HG03025 (cell line): ENCODE measurements around the gene ZNF544.

ENCODE experiments used
- ATAC-seq: cut with Tn5 transposase; IDR thresholded peaks from one replicate; pipeline ENCODE4 v1.9.1; 2021; ENCODE audit warnings: mild to moderate bottlenecking, moderate library complexity; ENCODE audit not compliant: unreplicated experiment, low FRiP score

ZNF544 gene

DNA sequence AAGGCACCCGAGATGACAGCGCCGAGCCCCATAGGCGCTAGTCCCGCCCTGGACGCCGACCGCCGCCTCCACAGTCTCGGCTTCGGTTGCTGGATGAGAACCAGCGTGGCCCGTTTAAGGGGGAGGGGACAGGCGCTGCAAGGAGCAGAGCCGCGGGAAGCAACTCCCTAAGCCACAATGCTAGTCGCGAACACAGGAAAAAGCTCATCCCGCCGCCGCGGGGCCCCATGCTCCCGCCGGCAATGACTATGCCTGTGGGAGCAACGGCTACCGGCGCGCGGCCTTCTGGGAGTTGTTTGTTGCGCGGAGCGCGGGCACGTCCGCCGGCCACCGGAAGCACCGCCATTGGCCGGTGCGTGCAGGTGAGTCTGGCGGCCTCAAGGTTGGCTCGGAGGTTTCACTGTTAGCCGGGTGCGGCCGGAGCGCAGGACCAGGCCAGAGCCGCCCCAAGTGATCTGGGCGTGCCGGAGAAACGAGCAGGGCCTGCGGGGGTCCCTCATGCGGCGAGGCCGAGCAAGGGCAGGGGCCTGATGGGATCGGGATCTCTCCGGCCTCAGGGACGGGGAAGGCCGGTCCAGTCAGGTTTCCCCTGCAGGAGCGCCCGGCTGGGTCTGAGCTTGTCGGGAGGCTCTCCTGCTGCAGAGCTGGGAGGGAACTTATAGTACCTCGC, at the start of gene ZNF544:
ZNF544 (plus strand) TSS at position 330 of the 670 bp plus-strand sequence. CDS start 15,110 bp downstream, outside the sequence.
- ATAC-seq: peak; percentile 80

DNA sequence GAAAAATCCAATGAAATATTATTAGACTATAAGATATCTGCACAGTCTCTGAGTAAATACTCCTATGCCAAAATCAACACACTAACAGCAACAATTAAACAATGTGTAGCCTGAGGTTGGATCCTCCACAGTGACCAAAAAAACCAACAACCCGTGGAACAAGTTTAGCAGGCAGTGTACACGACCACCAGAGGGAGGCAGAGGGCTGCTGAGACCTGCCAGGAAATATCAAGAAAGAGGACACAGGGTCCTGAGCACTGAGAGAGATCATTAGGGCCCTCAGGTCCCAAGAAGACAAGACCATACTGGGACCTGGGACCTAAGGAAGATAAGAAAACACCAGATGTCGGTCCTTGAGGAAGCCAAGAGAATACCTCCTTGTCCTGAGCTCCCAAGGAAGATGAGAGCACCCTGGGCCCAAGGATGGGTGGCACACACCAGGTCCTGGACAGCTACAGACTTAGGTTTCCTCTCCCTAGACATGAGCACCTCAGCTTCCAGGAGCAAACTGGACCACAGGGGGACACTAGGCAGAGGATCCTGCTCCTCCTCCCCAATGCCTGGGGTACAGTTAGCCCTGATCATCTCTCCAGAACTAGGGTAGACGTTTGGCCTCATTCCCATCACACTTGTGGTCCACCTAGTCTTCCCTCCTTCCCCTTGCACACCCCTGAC, 46.7 kb upstream of the ZNF544 start:
- no peak for ATAC-seq

DNA sequence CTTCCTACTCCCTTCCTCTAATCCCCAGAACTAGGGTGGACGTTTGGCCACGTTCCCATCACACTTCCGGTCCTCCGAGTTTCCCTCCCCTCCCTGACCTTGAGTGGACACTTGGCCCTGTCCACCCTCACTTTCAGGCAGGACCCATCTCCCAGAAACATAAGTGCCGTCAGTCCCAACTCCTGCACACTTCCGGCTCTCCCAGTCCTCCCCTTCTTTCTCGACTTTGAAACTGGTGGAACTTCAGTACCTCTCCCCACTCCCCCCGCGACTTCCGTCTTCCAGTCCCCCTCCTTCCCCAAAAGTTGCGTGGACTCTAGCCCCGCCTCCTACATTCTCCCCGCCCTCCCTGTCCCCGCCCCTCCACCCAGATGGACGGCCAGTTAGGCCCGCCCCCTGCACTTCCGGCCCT, 46.1 kb upstream of the ZNF544 start:
- no peak for ATAC-seq

DNA sequence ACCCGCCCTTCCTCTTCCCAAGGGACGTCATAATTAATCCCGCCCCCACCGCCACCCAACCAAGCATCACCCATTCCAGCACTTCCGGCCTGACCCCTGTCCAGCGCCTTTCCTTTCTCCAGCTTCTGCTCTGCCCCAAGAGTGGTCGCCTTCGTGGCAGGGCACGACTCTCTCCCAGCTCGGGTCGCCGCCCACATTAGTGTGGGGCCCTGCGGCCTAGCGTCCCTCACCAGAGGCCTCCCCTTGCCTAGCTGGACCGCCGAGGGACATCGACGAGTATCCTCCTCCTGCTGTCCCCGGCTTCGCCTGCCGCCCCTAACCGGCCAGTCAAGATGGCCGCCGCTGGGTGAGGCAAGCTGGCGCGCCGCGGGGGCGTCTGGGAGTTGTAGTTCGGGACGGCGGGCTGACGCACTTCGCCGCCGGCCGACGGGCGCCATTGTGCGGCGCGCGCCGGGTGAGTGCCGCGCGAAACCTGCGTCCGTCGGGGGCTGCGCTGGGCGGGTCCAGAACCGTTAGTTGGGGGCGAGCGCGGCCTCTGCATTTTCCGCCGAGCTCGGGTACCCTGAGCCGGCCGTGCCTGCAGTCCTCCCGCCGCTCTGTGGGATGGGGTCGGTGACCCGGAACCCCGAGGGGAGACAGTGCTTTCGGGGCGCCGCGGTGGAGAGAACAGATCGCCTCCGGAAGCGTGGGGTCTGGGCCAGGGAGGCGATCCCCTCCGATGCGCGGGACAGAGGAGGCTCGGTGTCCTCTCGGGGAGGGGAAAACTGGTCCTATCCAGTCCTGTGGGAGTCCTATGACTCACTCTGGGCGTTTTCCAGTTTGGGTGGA, 45.5 kb upstream of the ZNF544 start, which contains the start of gene ZNF274:
ZNF274 (plus strand) TSS at position 73 of the 828 bp plus-strand sequence. CDS start 905 bp downstream, outside the sequence.
- peak; percentile 86 for ATAC-seq

DNA sequence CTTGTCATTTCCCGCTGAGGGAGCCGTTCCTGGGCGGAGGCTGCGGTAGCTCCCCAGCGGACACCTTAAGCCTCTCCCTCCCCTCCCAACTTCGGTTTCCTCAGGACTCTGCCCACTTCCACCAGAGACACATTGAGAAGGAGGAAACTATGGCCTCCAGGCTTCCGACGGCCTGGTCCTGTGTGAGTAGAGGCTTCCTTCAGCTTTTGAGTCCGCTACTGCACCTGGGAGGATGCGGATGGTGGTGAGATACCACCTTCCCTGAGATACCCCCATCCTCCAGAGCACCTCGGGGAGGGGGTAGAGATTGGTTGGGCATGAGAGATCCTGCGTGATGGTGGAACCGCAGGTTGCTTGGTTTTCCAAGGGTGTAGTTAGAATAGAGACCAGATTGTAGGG, 44.9 kb upstream of the ZNF544 start:
- no peak for ATAC-seq

DNA sequence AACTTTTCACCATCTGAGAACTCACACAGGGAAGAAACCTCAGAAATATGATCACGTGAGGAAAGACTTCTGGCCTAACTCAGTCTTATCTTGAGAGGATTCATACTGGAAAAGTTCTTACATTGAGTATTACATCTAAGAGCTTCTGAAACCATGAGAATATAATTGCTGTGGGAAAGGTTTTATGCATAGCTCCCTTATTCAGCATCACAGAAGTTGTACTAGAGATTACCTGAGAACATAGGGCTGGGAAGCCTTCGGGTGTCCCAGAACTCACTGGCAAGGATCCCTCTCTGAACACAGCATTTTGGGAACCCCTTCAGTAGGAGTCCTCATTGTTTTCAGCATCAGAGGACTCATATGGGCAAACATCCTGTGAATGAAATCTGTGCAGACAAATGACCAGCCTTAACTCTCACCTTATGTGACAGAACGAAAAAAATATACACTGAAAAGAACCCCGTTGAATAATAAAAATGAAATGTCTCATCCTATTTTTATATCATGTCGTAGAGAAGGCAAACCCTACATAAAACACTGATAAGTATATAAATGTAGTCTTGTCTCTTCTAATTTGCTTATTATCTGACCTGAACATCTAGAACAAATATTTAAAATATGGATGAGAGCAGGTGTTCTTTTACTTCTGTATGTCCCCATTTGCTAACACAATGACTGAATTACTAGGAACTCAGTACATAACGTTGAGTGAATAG, 31.7 kb upstream of the ZNF544 start:
- no peak for ATAC-seq

DNA sequence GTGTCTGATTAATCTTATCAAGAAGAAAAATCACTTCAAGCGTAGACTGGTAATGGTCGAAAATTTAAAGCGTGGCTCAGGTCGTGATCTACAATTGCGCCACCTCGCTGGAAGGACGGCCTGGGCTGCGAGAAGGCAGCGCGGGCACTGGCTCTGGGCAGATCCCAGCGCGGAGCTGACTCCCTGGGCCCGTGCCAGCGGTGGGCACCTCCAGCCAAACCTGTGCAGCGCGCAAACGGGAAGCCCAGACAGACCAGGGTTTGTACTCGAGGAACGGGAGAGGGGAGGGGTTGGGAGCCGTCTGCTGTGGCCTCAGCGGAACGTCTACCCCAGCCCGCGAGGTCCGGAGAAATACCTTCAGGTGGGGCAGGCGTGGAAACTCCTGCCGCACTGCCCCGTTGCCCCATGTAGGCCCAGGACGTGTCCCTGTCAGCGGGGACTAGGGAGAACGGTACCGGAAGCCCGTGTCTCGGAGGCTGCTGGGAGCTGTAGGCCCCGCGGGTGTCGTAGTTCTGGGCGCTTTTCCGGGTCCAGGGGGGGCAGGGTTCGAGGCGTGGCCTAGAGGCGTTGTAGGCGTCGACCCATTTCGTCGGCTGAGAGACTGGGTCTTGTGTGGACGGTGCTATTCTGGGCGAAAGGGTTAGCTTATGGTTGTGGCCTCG, 24.8 kb upstream of the ZNF544 start:
- ATAC-seq: no peak

DNA sequence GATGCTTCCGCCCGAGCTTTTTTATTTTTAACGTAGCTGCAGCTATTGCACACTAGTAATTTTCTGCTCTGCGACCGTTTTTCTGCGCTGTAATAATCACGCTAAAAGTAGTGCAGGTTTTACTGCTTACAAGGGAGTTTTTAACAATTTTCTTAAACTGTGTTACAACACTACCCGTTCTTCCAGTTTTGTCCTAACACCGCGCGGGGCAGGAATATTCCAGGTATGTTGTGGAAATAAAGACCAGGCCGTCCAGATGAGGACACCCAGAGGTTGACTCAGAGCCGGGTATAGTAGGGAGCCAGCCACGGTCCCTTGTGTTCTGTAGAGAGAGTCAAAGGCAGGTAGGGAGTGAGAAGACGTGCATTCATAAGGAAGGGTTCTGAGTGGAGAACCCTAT, 24.1 kb upstream of the ZNF544 start:
- no peak for ATAC-seq

DNA sequence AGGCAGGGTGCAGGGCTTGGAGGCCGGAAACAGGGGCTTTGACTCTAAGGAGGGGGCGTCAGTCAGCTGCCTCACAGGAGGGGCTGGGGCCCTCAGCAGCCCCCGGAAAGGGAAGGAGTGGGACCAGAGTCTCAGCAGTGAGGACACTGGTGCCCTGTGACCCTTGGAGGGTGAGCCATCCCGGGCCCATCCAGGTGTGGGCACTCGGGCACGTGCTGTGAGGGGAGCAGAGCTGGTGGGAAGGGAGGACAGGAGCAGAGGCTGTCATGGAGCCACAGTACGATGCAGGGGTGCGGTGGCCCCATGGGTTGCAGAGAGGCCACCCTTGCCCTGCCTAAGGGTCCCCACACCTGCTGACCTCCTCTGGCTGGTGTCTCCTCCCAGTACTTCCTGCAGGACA, 19.1 kb upstream of the ZNF544 start:
- no peak for ATAC-seq

DNA sequence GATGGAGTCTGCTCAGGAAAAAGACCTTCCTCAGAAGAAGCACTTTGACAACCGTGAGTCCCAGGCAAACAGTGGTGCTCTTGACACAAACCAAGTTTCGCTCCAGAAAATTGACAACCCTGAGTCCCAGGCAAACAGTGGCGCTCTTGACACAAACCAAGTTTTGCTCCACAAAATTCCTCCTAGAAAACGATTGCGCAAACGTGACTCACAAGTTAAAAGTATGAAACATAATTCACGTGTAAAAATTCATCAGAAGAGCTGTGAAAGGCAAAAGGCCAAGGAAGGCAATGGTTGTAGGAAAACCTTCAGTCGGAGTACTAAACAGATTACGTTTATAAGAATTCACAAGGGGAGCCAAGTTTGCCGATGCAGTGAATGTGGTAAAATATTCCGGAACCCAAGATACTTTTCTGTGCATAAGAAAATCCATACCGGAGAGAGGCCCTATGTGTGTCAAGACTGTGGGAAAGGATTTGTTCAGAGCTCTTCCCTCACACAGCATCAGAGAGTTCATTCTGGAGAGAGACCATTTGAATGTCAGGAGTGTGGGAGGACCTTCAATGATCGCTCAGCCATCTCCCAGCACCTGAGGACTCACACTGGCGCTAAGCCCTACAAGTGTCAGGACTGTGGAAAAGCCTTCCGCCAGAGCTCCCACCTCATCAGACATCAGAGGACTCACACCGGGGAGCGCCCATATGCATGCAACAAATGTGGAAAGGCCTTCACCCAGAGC, 16.2 kb upstream of the ZNF544 start:
- no peak for ATAC-seq

DNA sequence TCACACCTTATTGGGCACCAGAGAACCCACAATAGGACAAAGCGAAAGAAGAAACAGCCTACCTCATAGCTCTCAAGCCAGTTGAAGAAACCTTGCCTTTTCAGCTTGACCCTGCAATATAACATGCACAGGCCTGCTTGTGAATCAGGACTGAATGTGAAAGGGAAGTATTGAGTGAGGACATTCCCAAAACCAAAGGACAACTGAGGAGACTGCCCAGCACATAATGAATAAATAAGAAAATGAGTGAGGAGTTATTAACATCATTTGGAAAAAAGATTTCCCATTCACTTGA, 15.7 kb upstream of the ZNF544 start:
- ATAC-seq: no peak

DNA sequence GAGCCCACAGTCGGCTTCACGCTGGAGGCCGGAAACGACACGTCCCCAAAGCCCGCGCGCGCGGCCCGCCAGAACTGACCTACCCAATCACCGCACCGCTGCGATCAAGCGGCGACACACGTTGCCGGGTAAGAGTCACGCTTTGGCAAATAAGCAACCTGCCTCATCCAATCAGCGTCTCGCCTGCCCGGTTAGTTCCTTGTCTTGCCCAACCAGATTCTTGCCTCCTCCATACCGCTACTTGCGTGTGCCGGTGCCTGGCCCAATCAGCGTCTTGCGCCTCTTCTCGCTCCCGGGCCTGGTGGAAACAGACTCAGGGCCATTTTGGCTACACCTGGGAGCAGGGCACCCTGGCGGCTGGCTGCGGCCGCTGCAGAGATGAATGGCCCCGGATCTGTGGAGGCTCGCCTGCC, 11.6 kb upstream of the ZNF544 start:
- ATAC-seq: no peak

DNA sequence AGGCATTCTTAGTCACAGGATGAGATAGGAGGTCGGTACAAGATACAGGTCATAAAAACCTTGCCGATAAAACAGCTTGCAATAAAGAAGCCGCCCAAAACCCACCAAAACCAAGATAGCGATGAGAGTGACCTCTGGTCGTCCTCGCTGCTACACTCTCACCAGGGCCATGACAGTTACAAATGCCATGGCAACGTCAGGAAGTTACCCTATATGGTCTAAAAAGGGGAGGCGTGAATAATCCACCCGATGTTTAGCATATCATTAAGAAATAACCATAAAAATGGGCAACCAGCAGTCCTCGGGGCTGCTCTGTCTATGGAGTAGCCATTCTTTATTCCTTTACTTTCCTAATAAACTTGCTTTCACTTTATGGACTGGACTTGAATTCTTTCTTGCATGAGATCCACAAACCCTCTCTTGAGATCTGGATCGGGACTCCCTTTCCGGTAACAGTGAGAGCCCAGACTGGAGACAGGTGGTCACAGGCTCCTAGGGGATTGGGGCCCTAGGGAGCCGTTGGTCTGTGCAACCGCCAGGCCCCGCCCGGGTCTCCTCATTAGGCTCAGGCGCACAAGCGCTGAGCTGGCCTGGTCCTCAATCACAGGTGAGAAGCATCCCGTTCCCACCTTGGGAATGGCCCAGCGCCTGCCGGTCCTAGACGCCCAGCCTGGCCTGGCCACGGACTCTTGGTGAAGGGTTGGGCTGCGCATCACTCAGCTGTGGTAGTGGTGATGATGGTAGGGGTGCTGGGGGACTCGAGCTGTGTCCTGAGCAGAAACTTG, 10.9 kb upstream of the ZNF544 start:
- no peak for ATAC-seq

DNA sequence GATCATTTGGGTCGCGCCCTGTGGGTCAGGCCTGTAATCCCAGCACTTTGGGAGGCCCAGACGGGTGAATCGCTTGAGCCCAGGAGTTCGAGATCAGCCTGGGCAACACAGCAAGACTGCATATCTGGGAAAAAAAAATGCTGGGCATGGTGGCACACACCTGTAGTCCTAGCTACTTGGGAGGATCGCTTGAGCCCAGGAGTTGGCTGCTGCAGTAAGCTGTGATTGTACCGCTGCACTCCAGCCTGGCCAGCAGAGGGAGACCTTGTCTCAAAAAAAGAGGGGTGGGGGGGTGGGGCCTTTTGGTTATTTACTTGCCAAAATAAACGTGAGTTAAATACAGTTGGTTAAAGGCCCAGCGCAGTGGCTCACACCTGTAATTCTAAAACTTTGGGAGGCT, 9.8 kb upstream of the ZNF544 start:
- no peak for ATAC-seq

DNA sequence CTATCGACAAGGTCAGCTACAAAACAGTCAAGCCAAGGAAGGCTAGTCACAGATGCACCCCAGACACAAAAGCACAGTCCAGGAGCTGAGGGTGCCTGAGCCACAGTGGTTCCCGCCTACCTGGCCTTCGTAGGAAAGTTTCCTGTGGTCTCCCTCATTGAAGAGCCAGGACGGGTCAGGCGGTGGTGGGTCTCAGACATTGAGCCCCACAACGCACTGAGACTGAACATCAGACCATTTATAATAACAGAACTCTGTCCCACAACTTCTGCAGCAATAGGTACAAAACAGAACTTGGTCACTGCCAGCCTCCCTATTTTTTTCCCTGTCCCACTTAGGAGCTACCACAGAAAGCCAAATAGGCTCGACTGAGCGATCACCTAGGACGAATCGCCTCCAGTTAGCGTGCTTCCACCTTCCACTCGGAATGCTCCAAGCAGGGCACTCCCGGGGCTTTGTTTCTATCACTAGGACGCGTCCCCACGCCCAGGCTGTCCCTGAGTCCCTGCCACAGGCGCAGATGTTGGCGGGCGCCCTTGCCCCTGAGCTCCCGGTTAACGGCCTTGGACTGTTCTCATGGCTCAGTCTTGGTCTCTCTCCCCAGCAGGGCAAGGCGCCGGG, 640 bp upstream of the ZNF544 start:
- ATAC-seq: peak; percentile 22

DNA sequence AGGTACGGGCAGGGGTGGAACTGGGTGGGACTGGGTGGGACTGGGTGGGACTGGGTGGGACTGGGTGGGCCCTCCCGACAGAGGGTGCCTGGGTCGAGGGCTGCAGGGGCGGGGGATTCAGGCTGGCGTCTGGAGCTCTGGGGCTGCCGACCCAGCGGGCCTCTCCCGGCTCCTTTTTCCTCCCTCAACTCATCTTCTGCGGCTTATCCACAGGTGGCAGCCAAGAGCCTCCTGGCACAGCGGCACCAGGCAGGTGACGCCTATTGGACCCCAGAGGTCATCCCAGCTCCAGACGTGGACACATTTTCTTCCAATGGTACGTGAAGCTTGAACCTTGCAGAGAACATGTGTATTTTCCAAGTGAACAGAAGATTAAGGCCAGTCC, 533 bp downstream of the ZNF544 start:
- ATAC-seq: no peak

DNA sequence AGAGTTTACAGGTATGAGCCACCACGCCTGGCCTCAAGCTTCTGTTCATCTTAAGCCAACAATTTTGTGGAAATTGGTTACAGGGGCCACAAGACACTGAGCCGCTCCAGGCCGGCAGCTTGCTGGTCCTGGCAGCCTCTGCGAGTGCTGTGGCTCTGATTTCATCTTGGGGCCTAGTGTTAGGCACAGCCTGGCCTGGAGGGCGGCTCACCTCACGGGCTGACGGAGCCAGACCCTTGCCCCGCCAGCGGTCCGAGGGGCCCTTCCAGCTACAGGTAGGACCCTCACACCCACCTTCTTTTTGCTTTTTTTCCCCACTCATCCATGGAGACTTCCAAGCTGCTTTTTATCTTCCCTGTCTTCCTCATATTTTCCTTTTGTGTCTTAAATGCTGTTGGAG, 8.6 kb downstream of the ZNF544 start:
- ATAC-seq: no peak

DNA sequence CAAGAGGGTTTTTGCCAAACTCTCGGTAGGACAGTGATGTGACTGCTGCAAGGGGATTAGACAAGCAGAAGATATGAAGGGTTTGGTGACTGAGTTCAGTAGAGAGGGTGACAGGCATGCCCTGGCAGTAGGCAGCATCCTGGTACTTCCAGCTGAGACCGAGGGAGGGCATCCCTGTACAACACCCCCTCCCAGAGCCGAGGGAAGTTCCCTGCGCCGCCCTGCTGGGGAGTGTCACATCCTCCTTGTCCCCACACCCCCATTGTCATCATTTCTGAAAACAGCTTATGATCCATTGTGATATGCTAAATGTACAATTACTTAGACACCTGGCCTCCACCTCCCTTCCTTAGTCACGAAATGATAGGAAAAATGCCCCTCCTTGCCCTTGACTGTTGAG, 14.6 kb downstream of the ZNF544 start:
- ATAC-seq: no peak

DNA sequence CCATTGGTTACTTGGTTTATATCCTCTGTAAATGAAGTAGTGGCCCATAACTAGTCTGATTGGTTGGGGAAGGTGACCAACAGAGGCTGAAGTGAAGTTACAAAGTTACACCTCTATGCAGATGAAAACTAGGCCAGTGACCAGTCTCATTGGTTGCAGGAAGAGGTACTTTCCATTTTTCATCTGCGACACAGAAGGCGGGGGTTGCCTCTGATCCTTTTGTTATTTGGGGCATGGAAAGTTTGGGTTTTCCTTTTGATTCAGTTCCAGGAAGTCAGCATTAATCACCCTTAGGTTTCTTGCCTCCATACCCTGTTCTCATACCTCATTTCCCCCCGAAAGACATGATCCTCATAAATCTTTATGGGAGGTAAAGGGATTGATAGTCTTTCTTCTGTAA, 20.2 kb downstream of the ZNF544 start:
- ATAC-seq: no peak
